Thyroid gland (tissue), 4 donors: ENCODE results near the gene APOO. TPM values are rescaled to one million over a fixed set of nuclear protein-coding genes. Genes with fewer than 3 reads are reported as not detected.

Experiments
- DNase-seq, 2 donors: peaks; one replicate each; pipeline ENCODE4 v3.0.0-alpha.2; 2019
- H3K27ac ChIP-seq, 3 donors: fragments of 200-600 bp; sonication (generic); 1 replicate in 2 of 3; 2 replicates in 1 of 3; pipeline ENCODE4 v1.5.1; 2016 to 2019; ENCODE audit warnings: mild to moderate bottlenecking in 1 of 3, moderate library complexity in 1 of 3
- H3K27me3 ChIP-seq: fragments of 200-600 bp; sonication (generic); one replicate; pipeline ENCODE4 v1.5.1; 2019
- H3K36me3 ChIP-seq, 2 donors: fragments of 200-600 bp; sonication (generic); one replicate each; pipeline ENCODE4 v1.5.1; 2016 to 2019
- H3K4me1 ChIP-seq, 2 donors: fragments of 200-600 bp; sonication (generic); one replicate each; pipeline ENCODE4 v1.5.1; 2017 to 2019
- H3K4me3 ChIP-seq, 3 donors: fragments of 200-600 bp; sonication (generic); replicated peaks in 1 of 3; 1 replicate in 2 of 3; 2 replicates in 1 of 3; pipeline ENCODE4 v1.5.1; 2016; ENCODE audit warnings: mild to moderate bottlenecking in 1 of 3
- H3K9me3 ChIP-seq: fragments of 200-600 bp; sonication (generic); one replicate; pipeline ENCODE4 v1.5.1; 2017
- CTCF ChIP-seq, 6 experiments: fragments of 200-600 bp in 3 of 6; fragments of 450-650 bp in 3 of 6; sonication (generic) in 3 of 6; IDR thresholded peaks; one replicate each; pipeline ENCODE4 v1.5.1; 2016 to 2019; ENCODE audit warnings: antibody characterized with exemption in 6 of 6, mild to moderate bottlenecking in 2 of 6, inconsistent platforms in 1 of 6, moderate library complexity in 1 of 6
- POLR2A ChIP-seq, 2 donors: fragments of 450-650 bp; IDR thresholded peaks; one replicate each; pipeline ENCODE4 v1.6.1; 2017; ENCODE audit warnings: antibody characterized with exemption in 2 of 2, mild to moderate bottlenecking in 2 of 2, moderate library complexity in 1 of 2
- WGBS, 2 donors: methylation state at CpG; one replicate each; pipeline ENCODE4 v1.1.5; 2017; 5-methylcytosine and 5-hydroxymethylcytosine counted together
- intact Hi-C: fragments of 100-400 bp; cut with DNase I; formaldehyde crosslinking; loops from one replicate; pipeline ENCODE4 v1.15.1; 2023
- total RNA-seq, 4 donors: library from RNA; depleted of rRNA; stranded (reverse); fragments of >200 nt; gene quantifications; one replicate each; pipeline ENCODE4 v1.2.3, GENCODE V29; 2016

The APOO gene
- total RNA-seq, 4 donors from 2014 or later, result 12.6 to 34.8 (median 22.5) TPM

DNA sequence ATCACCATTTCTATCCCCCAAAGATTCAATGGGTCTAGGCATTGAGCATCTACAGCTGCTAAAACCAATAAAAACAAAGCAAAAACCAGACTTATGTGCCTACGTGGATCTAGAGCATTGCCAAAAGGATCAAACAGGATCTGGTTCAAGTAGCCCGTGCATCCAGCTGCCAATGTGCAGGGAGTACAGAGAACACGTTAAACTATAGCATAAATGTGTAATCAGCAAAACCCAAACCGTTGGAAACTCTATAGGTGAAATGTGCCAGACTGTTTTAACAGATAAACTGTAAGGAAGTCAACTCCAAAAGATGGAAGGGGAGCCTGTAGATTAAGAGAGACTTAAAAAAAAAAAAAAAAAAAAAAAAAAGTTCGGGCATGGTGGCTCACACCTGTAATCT, 58.5 kb downstream of the APOO start:
- WGBS, 2 donors, result 91 to 98% methylated on average over 4 to 5 of the region's 5 CpGs

DNA sequence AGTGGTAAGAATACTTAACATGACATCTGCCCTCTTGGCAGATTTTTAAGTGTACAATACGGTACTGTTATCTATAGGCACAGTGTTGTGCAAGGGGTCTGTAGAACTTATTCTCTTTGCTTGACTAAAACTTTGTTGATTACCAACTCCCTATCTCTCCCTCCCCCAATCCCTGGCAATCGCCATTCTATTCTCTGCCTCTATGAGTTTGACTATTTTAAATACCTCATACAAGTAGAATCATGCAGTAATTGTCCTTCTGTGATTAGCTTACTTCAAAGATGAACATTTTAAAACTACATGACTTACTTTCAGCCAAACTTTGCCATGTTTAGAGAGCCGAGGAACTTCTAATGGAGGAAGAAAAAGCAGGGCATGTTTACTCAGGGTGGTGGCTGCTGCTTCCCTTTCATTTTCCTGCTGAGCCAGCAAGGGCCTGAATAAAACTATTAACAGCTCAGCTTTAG, 62.4 kb downstream of the APOO start:
- no peaks in the 10 kb centered on the region for H3K36me3 ChIP-seq
- 29 to 41% methylated on average over 3 of the region's 3 CpGs for WGBS, 2 donors
- no peak overlapping the region for H3K4me3 ChIP-seq
- H3K4me1 ChIP-seq, result peaks cover 5 to 18% of the 10 kb centered on the region in 2 donors
- intact Hi-C loops, result no loop called here
- peak overlapping the region; percentile 31 to 67 (median 55) for H3K27ac ChIP-seq
- no peaks in the 10 kb centered on the region for H3K27me3 ChIP-seq
- no peak for TF ChIP-seq POLR2A (IDR thresholded peaks at IDR 0.05)
- TF ChIP-seq CTCF (IDR thresholded peaks at IDR 0.05), result no peak
- H3K9me3 ChIP-seq, result no peaks in the 10 kb centered on the region
- DNase-seq, result peak in 1 of 2 donors; percentile 13

More for the DNA sequence above, 58.5 kb downstream of the APOO start:
- no peaks in the 10 kb centered on the region for H3K9me3 ChIP-seq
- no peak for TF ChIP-seq POLR2A (IDR thresholded peaks at IDR 0.05)
- TF ChIP-seq CTCF (IDR thresholded peaks at IDR 0.05), result no peak
- no peak for DNase-seq
- intact Hi-C loops, result no loop called here
- no peaks in the 10 kb centered on the region for H3K36me3 ChIP-seq
- no peak overlapping the region for H3K27ac ChIP-seq
- peaks cover 5 to 11% of the 10 kb centered on the region in 2 donors for H3K4me1 ChIP-seq
- no peak overlapping the region for H3K4me3 ChIP-seq
- no peaks in the 10 kb centered on the region for H3K27me3 ChIP-seq

DNA sequence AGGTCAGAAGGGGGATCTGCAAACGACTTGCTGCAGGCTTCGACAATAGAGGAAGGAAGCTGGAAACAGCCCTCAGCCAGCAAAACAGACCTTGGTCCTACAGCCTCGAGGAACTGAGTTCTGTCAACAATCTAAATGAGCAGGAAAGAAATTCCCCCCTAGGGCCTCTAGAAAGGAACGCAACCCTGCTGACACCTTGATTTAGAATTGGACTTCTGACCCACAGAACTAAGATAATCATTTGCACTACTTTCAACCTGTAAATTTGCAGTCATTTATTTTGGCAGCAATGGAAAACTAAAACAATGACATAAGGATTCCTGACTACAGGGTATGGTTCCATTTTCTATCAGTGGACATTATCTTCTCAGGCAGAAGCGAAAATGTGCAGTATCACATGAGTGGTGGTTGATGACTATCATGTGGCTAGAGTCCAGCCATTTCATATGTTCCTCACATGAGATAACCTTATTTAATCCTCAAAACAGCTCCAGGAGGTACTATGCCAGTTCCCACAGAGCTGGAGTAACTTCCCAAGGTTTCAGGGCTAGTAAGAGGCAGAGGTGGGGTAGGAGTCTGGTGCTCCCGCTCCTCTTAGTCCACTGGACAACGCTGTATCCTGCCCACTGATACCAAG, 63.1 kb downstream of the APOO start:
- Histone ChIP-seq H3K9me3 (no peaks in the 10 kb centered on the region), H3K27me3 (no peaks in the 10 kb centered on the region), H3K4me1 (peaks cover 5 to 19% of the 10 kb centered on the region in 2 donors), H3K27ac (peak overlapping the region; percentile 31 to 55 (median 32)), H3K36me3 (no peaks in the 10 kb centered on the region), H3K4me3 (no peak overlapping the region)
- WGBS, 2 donors, result 55 to 57% methylated on average over 7 of the region's 7 CpGs
- TF ChIP-seq CTCF (IDR thresholded peaks at IDR 0.05) (no peak), POLR2A (IDR thresholded peaks at IDR 0.05) (no peak)
- DNase-seq, result no peak
- intact Hi-C loops, result no loop called here

DNA sequence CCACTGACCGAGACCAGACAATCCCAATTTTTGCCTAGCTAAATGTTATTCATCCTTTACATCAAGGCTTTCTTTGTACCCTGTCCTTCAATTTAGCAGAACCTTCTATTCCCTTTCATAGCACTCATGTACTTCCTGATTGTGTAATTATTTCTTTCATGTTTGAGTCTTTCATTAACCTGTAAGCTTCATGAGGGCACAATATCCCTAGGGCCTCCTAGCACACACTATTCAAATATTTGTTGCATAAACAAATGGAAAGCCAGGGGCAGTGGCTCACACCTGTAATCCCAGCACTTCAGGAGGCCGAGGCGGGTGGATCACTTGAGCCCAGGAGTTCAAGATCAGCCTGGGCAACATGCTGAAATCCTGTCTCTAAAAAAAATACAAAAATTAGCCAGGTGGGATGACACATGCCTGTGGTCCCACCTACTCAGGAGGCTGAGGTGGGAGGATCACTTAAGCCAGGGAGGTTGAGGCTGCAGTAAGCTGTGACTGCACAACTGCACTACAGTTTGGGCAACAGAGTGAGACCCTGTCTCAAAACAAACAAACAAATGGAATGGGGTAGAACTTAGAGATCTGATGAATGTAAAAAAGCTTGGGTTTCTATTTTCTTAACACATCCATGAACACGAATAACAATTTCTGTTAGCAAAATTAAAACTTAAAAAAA, 65.8 kb downstream of the APOO start:
- DNase-seq, result no peak
- intact Hi-C loops, result no loop called here
- TF ChIP-seq POLR2A (IDR thresholded peaks at IDR 0.05) (no peak), CTCF (IDR thresholded peaks at IDR 0.05) (no peak)
- Histone ChIP-seq H3K9me3 (no peaks in the 10 kb centered on the region), H3K36me3 (no peaks in the 10 kb centered on the region), H3K27ac (peak overlapping the region in 1 of 3 donors; percentile 1), H3K4me3 (no peak overlapping the region), H3K27me3 (no peaks in the 10 kb centered on the region), H3K4me1 (peaks cover 5 to 19% of the 10 kb centered on the region in 2 donors)
- WGBS, 2 donors, result 96 to 98% methylated on average over 4 of the region's 4 CpGs

DNA sequence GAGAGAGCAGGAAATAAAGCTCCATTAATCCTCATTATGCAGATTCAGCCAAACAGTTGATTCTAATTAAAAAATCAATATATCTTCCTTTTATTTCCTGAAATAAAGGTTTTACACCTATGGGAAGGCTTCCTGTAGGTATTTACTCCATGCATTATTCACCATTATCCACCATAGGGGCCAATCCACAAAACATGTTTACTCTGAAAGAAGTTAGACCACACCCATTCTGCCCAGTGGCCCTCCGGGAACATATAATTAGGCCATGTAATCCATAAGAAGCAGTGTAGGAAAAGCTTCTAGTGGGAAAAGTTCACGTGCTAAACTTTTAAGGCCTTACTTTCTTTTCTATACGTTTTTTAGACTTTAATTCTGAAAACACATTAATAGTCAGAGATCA, 67.1 kb downstream of the APOO start:
- H3K36me3 ChIP-seq, result no peaks in the 10 kb centered on the region
- H3K27ac ChIP-seq, result peak overlapping the region; percentile 4 to 63 (median 23)
- no peaks in the 10 kb centered on the region for H3K9me3 ChIP-seq
- TF ChIP-seq POLR2A (IDR thresholded peaks at IDR 0.05) (no peak), CTCF (IDR thresholded peaks at IDR 0.05) (no peak)
- peaks cover 5 to 16% of the 10 kb centered on the region in 2 donors for H3K4me1 ChIP-seq
- no peak for DNase-seq
- whole genome bisulfite sequencing, 2 donors, result 36 to 55% methylated on average over 3 of the region's 3 CpGs
- no peak overlapping the region for H3K4me3 ChIP-seq
- H3K27me3 ChIP-seq, result no peaks in the 10 kb centered on the region
- intact Hi-C loops, result no loop called here
